HFFc6 (cell line): ENCODE measurements around the gene ELK3. TPM values are rescaled to one million over a fixed set of nuclear protein-coding genes. Genes with fewer than 3 reads are reported as not detected.

Source experiments
- DNase-seq: peaks from one replicate; pipeline ENCODE4 v3.0.0-alpha.2; 2018
- H3K27ac Mint-ChIP-seq: 2 replicates; pipeline ENCODE4 v1.8.0; 2020; ENCODE audit warnings: mild to moderate bottlenecking, mixed read lengths
- H3K27me3 Mint-ChIP-seq: 2 replicates; pipeline ENCODE4 v1.8.0; 2021; ENCODE audit warnings: mild to moderate bottlenecking, moderate library complexity, mixed read lengths; ENCODE audit not compliant: insufficient read depth
- H3K36me3 Mint-ChIP-seq: 2 replicates; pipeline ENCODE4 v1.8.0; 2021; ENCODE audit warnings: low read depth, mixed read lengths
- H3K4me1 Mint-ChIP-seq: 2 replicates; pipeline ENCODE4 v1.8.0; 2020; ENCODE audit warnings: low read depth, mixed read lengths
- H3K4me3 Mint-ChIP-seq: 2 replicates; pipeline ENCODE4 v1.8.0; 2020; ENCODE audit warnings: mild to moderate bottlenecking, moderate library complexity, mixed read lengths
- H3K9me3 Mint-ChIP-seq: 2 replicates; pipeline ENCODE4 v1.8.0; 2020; ENCODE audit warnings: mild to moderate bottlenecking, mixed read lengths
- CTCF ChIP-seq: fragments of 200-600 bp; sonication (generic); IDR thresholded peaks from 2 replicates; pipeline ENCODE4 v1.5.0; 2021; ENCODE audit warnings: antibody characterized with exemption, mild to moderate bottlenecking
- total RNA-seq, 6 experiments: library from RNA; stranded (reverse); fragmentation: NEBNext Ultra II Directional; extraction: Animal tissue kit (Norgen Biotek cat#: 25700); gene quantifications; 2 replicates in 1 of 6; 3 replicates in 5 of 6; pipeline ENCODE4 v1.2.3, GENCODE V29; 2021

Gene ELK3
- total RNA-seq, 6 experiments from 2014 or later = 54.5 to 80.7 (median 71.9) TPM

DNA sequence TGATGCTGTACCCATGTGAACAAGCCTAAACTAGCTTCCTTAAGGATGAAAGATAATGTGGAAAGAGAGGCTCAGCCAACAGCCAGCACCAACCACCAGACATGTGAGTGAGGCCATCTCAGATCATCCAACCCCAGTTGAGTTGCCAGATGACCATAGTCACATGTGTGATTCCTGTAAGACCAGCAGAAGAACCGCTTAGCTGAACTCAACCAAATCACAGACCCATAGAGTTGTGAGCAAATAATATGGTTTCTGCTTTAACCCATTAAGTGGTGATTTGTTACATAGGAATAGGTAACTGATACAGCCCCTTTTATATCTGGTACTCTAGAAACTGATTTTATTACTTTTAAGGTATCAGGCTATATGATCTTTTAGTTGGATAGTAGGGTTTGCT is 17.6 kb upstream of the ELK3 start:
- Mint-ChIP-seq H3K27ac (no peak overlapping the region), H3K27me3 (peaks cover 8% of the 10 kb centered on the region), H3K36me3 (peaks cover 11% of the 10 kb centered on the region), H3K9me3 (peaks cover 11% of the 10 kb centered on the region), H3K4me3 (no peak overlapping the region), H3K4me1 (peaks cover 7% of the 10 kb centered on the region)
- no peak for TF ChIP-seq CTCF
- DNase-seq = no peak

DNA sequence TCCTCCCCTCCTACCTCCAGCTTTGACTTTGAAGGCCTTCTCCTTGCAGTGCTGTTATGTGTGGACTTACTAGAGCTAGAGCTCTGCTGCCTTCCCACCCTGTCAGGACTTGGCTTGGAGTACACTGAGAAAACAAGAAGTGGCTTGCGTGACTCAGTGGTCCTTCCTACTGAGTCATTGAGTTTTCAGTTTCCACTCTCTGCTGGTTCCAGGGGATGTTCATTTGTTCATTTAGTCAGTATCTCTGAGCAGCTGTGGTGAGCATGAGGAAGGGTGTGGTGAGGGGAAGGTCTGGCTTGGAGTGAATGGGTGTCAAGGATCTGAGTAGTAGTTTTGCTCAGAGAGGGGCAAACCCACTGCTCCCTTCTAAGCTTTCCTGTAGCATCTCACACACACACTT is 17.2 kb upstream of the ELK3 start:
- Mint-ChIP-seq H3K36me3 (peaks cover 11% of the 10 kb centered on the region), H3K4me1 (peaks cover 7% of the 10 kb centered on the region), H3K9me3 (peaks cover 11% of the 10 kb centered on the region), H3K27me3 (peaks cover 4% of the 10 kb centered on the region), H3K4me3 (no peak overlapping the region), H3K27ac (no peak overlapping the region)
- DNase-seq = no peak
- TF ChIP-seq CTCF = no peak

DNA sequence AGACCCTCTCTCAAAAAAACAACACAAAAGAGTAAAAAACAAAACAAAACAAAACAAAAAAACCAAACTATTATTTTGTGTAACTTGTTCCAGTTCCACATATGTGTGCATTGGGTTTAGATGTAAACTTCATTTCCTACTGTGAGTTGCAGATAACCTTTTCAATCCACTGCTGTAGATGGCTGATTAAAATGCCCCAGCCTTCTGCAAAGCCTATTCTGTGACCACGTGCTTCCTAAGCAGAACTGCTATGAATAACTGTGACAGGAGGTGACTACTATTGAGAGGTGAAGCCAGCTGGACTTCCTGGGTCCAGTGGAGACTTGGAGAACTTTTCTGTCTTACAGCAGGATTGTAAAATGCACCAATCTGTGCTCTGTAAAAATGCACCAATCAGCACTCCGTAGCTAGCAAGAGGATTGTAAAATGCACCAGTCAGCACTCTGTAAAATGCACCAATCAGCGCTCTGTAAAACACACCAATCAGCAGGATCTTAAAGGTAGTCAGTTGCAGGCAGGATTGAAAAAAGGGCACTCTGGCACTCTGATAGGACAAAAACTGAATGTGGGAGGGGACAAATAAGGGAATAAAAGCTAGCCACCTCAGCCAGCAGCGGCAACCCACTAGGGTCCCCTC is 10.3 kb upstream of the ELK3 start:
- Mint-ChIP-seq H3K27ac (no peak overlapping the region), H3K4me1 (peaks cover 10% of the 10 kb centered on the region), H3K36me3 (peaks cover 5% of the 10 kb centered on the region; the same call in 1 of the 2 replicates), H3K9me3 (peaks cover 3% of the 10 kb centered on the region), H3K4me3 (no peak overlapping the region), H3K27me3 (no peaks in the 10 kb centered on the region; the same call in none of the 2 replicates)
- no peak for DNase-seq
- no peak for TF ChIP-seq CTCF

- no peaks in the 10 kb centered on the region; the same call in none of the 2 replicates for H3K27me3 Mint-ChIP-seq
- no peak overlapping the region for H3K27ac Mint-ChIP-seq
- H3K36me3 Mint-ChIP-seq = peaks cover 5% of the 10 kb centered on the region; the same call in 1 of the 2 replicates
- peaks cover 3% of the 10 kb centered on the region for H3K9me3 Mint-ChIP-seq
- no peak for TF ChIP-seq CTCF
- no peak for DNase-seq
- no peak overlapping the region for H3K4me3 Mint-ChIP-seq
- peaks cover 15% of the 10 kb centered on the region for H3K4me1 Mint-ChIP-seq
Observed at GRCh38 chr12:96185914-96186313, 8.3 kb upstream of the ELK3 start.

GRCh38 chr12:96186607-96187301 is 7.4 kb upstream of the ELK3 start:
- Mint-ChIP-seq H3K36me3 (peaks cover 5% of the 10 kb centered on the region; the same call in 1 of the 2 replicates), H3K27ac (no peak overlapping the region), H3K4me3 (no peak overlapping the region), H3K27me3 (no peaks in the 10 kb centered on the region; the same call in none of the 2 replicates), H3K9me3 (peaks cover 3% of the 10 kb centered on the region), H3K4me1 (peaks cover 16% of the 10 kb centered on the region)
- no peak for TF ChIP-seq CTCF
- no peak for DNase-seq
